Tibial nerve (tissue), 4 donors: ENCODE data around the gene SPR. TPM values are rescaled to one million over a fixed set of nuclear protein-coding genes. Genes with fewer than 3 reads are reported as not detected.

Experiments
- DNase-seq, 2 donors: peaks; one replicate each; pipeline ENCODE4 v3.0.0-alpha.2; 2019; ENCODE audit warnings: low spot score in 2 of 2
- H3K27ac ChIP-seq, 4 donors: fragments of 200-600 bp; sonication (generic) in 3 of 4; one replicate each; pipeline ENCODE4 v1.5.1; 2017 to 2019; ENCODE audit warnings: mild to moderate bottlenecking in 1 of 4
- H3K27me3 ChIP-seq, 2 donors: fragments of 200-600 bp; sonication (generic) in 1 of 2; one replicate each; pipeline versions ENCODE4 v1.5.1 to v1.6.0; 2017 to 2019
- H3K36me3 ChIP-seq, 3 donors: fragments of 200-600 bp; sonication (generic); one replicate each; pipeline ENCODE4 v1.5.1; 2018 to 2019
- H3K4me1 ChIP-seq, 4 donors: fragments of 200-600 bp; sonication (generic) in 3 of 4; one replicate each; pipeline ENCODE4 v1.5.1; 2017 to 2019
- H3K4me3 ChIP-seq, 4 donors: fragments of 200-600 bp; sonication (generic) in 3 of 4; one replicate each; pipeline ENCODE4 v1.5.1; 2017 to 2019; ENCODE audit warnings: mild to moderate bottlenecking in 1 of 4, moderate library complexity in 1 of 4
- H3K9me3 ChIP-seq, 4 donors: fragments of 200-600 bp; sonication (generic) in 3 of 4; one replicate each; pipeline ENCODE4 v1.5.1; 2017 to 2019
- CTCF ChIP-seq, 5 experiments: fragments of 200-600 bp in 3 of 5; fragments of 450-650 bp in 2 of 5; sonication (generic) in 3 of 5; IDR thresholded peaks; one replicate each; pipeline ENCODE4 v1.5.1; 2016 to 2019; ENCODE audit warnings: antibody characterized with exemption in 5 of 5, mild to moderate bottlenecking in 3 of 5, moderate library complexity in 2 of 5
- EP300 ChIP-seq, 2 donors: sonication (generic); formaldehyde crosslinking; IDR thresholded peaks; one replicate each; pipeline ENCODE4 v1.6.1; 2017; ENCODE audit warnings: antibody characterized with exemption in 2 of 2, mild to moderate bottlenecking in 1 of 2
- POLR2A ChIP-seq, 2 donors: fragments of 450-650 bp; IDR thresholded peaks; one replicate each; pipeline ENCODE4 v1.6.1; 2017; ENCODE audit warnings: antibody characterized with exemption in 2 of 2, mild to moderate bottlenecking in 2 of 2, moderate library complexity in 2 of 2
- WGBS, 2 donors: methylation state at CpG; one replicate each; pipeline ENCODE4 v1.1.5; 2018; 5-methylcytosine and 5-hydroxymethylcytosine counted together
- total RNA-seq, 4 donors: library from RNA; depleted of rRNA; stranded (reverse); fragments of >200 nt; gene quantifications; one replicate each; pipeline ENCODE4 v1.1.0, GENCODE V29; 2016

SPR gene
- total RNA-seq, 4 donors from 2014 or later = 22.0 to 33.3 (median 27.1) TPM

GRCh38 chr2:72917877-72918553, 30.8 kb downstream of the SPR start:
- DNase-seq = no peak
- WGBS, 2 donors = 2 to 3% methylated on average over 36 to 41 of the region's 89 CpGs
- peaks cover 7 to 99% of the 10 kb centered on the region in 2 donors for H3K27me3 ChIP-seq
- no peak overlapping the region for H3K27ac ChIP-seq
- TF ChIP-seq EP300 (IDR thresholded peaks at IDR 0.05) = no peak
- no peak for TF ChIP-seq CTCF (IDR thresholded peaks at IDR 0.05)
- TF ChIP-seq POLR2A (IDR thresholded peaks at IDR 0.05) = no peak
- peaks cover 0 to 61% (median 47%) of the 10 kb centered on the region in 4 donors for H3K4me1 ChIP-seq
- no peaks in the 10 kb centered on the region for H3K36me3 ChIP-seq
- peak overlapping the region in 3 of 4 donors; percentile 1 to 47 (median 28) for H3K4me3 ChIP-seq
- no peaks in the 10 kb centered on the region for H3K9me3 ChIP-seq

GRCh38 chr2:72919414-72920317, 32.5 kb downstream of the SPR start:
- TF ChIP-seq POLR2A (IDR thresholded peaks at IDR 0.05) = no peak
- peak in 1 of 2 donors; percentile 23 for TF ChIP-seq EP300 (IDR thresholded peaks at IDR 0.05)
- TF ChIP-seq CTCF (IDR thresholded peaks at IDR 0.05) = no peak
- Histone ChIP-seq H3K27me3 (peaks cover 7 to 99% of the 10 kb centered on the region in 2 donors), H3K9me3 (no peaks in the 10 kb centered on the region), H3K36me3 (no peaks in the 10 kb centered on the region), H3K4me1 (peaks cover 0 to 70% (median 51%) of the 10 kb centered on the region in 4 donors), H3K4me3 (peak overlapping the region in 2 of 4 donors; percentile 25 to 40), H3K27ac (no peak overlapping the region)
- no peak for DNase-seq
- 5 to 9% methylated on average over 25 to 48 of the region's 48 CpGs for WGBS, 2 donors

- peak overlapping the region in 2 of 4 donors; percentile 25 to 40 for H3K4me3 ChIP-seq
- H3K4me1 ChIP-seq = peaks cover 0 to 70% (median 46%) of the 10 kb centered on the region in 4 donors
- TF ChIP-seq POLR2A (IDR thresholded peaks at IDR 0.05) (no peak), EP300 (IDR thresholded peaks at IDR 0.05) (peak in 1 of 2 donors; percentile 77)
- no peaks in the 10 kb centered on the region for H3K9me3 ChIP-seq
- peaks cover 7 to 99% of the 10 kb centered on the region in 2 donors for H3K27me3 ChIP-seq
- H3K36me3 ChIP-seq = no peaks in the 10 kb centered on the region
- no peak overlapping the region for H3K27ac ChIP-seq
- no peak for DNase-seq
- 4% methylated on average over 44 to 51 of the region's 77 CpGs for WGBS, 2 donors
Measured at GRCh38 chr2:72920318-72921087, 33.3 kb downstream of the SPR start.

- no peak for TF ChIP-seq CTCF (IDR thresholded peaks at IDR 0.05)
- no peak for TF ChIP-seq EP300 (IDR thresholded peaks at IDR 0.05)
- no peak for TF ChIP-seq POLR2A (IDR thresholded peaks at IDR 0.05)
- Histone ChIP-seq H3K9me3 (no peaks in the 10 kb centered on the region), H3K27ac (no peak overlapping the region), H3K36me3 (no peaks in the 10 kb centered on the region), H3K4me3 (no peak overlapping the region), H3K27me3 (peaks cover 5 to 99% of the 10 kb centered on the region in 2 donors), H3K4me1 (peaks cover 0 to 65% (median 39%) of the 10 kb centered on the region in 4 donors)
- WGBS, 2 donors = 24 to 38% methylated on average over 13 to 15 of the region's 15 CpGs
- no peak for DNase-seq
Measured at GRCh38 chr2:72921088-72921851, 34.1 kb downstream of the SPR start.
